ENCODE measurements around the gene RNF14. TPM values are rescaled to one million over a fixed set of nuclear protein-coding genes. Genes with fewer than 3 reads are reported as not detected.

The RNF14 gene
- total RNA-seq, 2 donors from 2014 or later, result 59.7 to 74.6 TPM

- Histone ChIP-seq H3K4me1 (peaks cover 0 to 13% of the 10 kb centered on the region in 2 donors), H3K9me3 (no peaks in the 10 kb centered on the region), H3K27ac (peak overlapping the region; percentile 13 to 71), H3K4me3 (no peak overlapping the region), H3K27me3 (no peaks in the 10 kb centered on the region), H3K36me3 (peaks cover 89% of the 10 kb centered on the region)
- TF ChIP-seq, protein P1, sequence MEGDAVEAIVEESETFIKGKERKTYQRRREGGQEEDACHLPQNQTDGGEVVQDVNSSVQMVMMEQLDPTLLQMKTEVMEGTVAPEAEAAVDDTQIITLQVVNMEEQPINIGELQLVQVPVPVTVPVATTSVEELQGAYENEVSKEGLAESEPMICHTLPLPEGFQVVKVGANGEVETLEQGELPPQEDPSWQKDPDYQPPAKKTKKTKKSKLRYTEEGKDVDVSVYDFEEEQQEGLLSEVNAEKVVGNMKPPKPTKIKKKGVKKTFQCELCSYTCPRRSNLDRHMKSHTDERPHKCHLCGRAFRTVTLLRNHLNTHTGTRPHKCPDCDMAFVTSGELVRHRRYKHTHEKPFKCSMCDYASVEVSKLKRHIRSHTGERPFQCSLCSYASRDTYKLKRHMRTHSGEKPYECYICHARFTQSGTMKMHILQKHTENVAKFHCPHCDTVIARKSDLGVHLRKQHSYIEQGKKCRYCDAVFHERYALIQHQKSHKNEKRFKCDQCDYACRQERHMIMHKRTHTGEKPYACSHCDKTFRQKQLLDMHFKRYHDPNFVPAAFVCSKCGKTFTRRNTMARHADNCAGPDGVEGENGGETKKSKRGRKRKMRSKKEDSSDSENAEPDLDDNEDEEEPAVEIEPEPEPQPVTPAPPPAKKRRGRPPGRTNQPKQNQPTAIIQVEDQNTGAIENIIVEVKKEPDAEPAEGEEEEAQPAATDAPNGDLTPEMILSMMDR (IDR thresholded peaks at IDR 0.05), result no peak
- peak; percentile 82 for DNase-seq (ENCODE audit: low spot score)
Observed at GRCh38 chr5:141934099-141934844, 34.6 kb upstream of the RNF14 start.

GRCh38 chr5:141935538-141935937 lies 33.4 kb upstream of the RNF14 start:
- Histone ChIP-seq H3K4me3 (no peak overlapping the region), H3K36me3 (peaks cover 83% of the 10 kb centered on the region), H3K27me3 (no peaks in the 10 kb centered on the region), H3K4me1 (peaks cover 0 to 13% of the 10 kb centered on the region in 2 donors), H3K27ac (no peak overlapping the region), H3K9me3 (no peaks in the 10 kb centered on the region)
- TF ChIP-seq, protein P1 (IDR thresholded peaks at IDR 0.05), result no peak
- DNase-seq (ENCODE audit: low spot score), result no peak

DNA sequence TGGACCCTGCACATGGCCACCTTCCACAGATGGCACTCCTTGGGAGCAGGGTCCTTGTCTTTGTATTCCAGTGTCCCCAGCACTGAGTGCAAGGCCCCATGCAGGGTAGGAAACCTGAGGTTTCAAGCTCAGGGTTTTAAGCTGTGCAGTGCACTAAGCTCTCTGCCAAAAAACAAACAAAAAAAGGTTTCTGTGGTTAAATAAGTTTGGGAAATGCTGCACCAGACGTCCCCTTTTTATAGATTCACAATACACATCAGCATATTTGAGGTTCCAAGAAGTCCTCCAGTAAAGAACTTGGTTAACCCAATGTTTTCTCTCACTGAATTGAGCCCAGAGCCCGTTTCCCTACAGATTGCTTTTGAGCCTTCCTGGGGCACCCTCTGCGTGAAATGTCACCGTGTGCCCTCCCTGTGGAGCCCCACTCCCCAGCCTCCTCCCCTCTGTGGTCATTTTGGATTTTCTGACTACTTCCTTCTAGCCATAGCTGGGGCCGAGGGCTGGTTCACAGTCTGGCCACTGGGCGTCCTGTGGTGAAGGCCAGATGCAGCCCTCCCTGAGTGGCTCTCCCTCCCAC lies 28.1 kb upstream of the RNF14 start:
- no peaks in the 10 kb centered on the region for H3K27me3 ChIP-seq
- peaks cover 0 to 36% of the 10 kb centered on the region in 2 donors for H3K4me1 ChIP-seq
- H3K27ac ChIP-seq, result peak overlapping the region; percentile 36 to 60
- no peaks in the 10 kb centered on the region for H3K9me3 ChIP-seq
- DNase-seq (ENCODE audit: low spot score), result no peak
- H3K4me3 ChIP-seq, result no peak overlapping the region
- H3K36me3 ChIP-seq, result peaks cover 38% of the 10 kb centered on the region
- TF ChIP-seq, protein P1 (IDR thresholded peaks at IDR 0.05), result peak in 1 of 2 donors; percentile 14

DNA sequence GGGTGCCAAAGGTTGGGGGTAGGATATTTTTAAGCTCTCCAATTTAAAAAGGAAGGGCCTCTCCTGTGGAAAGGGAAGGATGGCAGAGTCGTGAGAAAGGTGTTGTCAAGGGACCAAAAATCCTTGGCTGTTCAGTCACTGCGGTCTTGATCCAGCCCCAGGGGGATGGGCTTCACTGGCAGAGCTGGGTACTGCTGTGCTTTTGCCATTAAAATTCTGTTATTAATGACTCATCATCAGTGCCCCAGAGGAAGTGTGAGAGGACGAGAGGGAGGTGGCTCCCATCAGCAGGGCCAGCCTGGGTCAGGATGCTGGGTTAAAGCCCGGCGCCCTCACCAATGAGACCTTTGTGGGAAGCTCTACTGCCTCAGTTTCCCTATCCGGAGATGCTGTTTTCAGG lies 27.6 kb upstream of the RNF14 start:
- no peaks in the 10 kb centered on the region for H3K27me3 ChIP-seq
- no peak for DNase-seq (ENCODE audit: low spot score)
- H3K9me3 ChIP-seq, result no peaks in the 10 kb centered on the region
- H3K27ac ChIP-seq, result peak overlapping the region; percentile 36 to 60
- TF ChIP-seq, protein P1 (IDR thresholded peaks at IDR 0.05), result no peak
- H3K4me3 ChIP-seq, result no peak overlapping the region
- H3K36me3 ChIP-seq, result peaks cover 33% of the 10 kb centered on the region
- peaks cover 0 to 41% of the 10 kb centered on the region in 2 donors for H3K4me1 ChIP-seq

GRCh38 chr5:141941779-141942178 lies 27.1 kb upstream of the RNF14 start:
- Histone ChIP-seq H3K27me3 (no peaks in the 10 kb centered on the region), H3K4me1 (peaks cover 0 to 43% of the 10 kb centered on the region in 2 donors), H3K36me3 (peaks cover 28% of the 10 kb centered on the region), H3K27ac (peak overlapping the region; percentile 12 to 60), H3K4me3 (no peak overlapping the region), H3K9me3 (no peaks in the 10 kb centered on the region)
- TF ChIP-seq, protein P1 (IDR thresholded peaks at IDR 0.05), result no peak
- DNase-seq (ENCODE audit: low spot score), result no peak

Data from right atrium auricular region (tissue), 2 donors.